GM19023 (cell line): ENCODE results near the gene NRARP.

Experiments used
- ATAC-seq: cut with Tn5 transposase; IDR thresholded peaks from one replicate; pipeline ENCODE4 v1.9.1; 2021; ENCODE audit warnings: mild to moderate bottlenecking, moderate library complexity; ENCODE audit not compliant: unreplicated experiment

Gene NRARP

GRCh38 chr9:137323531-137324331 is 21.7 kb upstream of the NRARP start:
- ATAC-seq = no peak

DNA sequence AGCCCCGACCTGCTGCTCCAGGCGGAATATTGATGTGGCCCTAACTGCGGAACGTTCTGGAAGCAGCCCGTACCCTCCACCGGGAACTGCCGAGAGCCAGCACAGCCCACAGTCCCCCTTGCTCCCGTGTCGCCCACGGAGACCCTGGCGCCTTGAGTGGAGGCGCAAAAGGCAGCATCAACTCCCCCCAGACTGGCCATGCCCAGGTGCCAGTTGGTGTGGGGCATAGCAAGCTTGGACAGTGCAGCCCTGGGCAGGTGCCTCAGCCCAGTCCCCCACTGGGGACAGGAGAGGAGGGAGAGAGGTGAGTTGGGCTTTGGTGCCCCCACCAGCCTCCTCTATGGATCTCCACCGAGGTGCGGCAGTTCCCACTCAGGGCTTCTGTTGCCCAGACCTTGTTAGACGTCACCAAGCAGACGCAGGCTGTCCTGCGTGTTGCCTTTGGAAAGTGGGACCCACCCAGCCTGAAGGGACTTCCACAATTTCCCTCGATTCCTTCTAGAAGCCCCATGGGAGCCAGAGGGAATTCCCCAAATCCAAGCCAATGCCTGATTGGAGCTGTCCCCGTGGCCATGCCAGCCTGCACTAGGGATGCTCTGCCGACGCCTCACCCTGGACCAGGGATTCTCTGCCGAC is 19.8 kb upstream of the NRARP start:
- no peak for ATAC-seq

DNA sequence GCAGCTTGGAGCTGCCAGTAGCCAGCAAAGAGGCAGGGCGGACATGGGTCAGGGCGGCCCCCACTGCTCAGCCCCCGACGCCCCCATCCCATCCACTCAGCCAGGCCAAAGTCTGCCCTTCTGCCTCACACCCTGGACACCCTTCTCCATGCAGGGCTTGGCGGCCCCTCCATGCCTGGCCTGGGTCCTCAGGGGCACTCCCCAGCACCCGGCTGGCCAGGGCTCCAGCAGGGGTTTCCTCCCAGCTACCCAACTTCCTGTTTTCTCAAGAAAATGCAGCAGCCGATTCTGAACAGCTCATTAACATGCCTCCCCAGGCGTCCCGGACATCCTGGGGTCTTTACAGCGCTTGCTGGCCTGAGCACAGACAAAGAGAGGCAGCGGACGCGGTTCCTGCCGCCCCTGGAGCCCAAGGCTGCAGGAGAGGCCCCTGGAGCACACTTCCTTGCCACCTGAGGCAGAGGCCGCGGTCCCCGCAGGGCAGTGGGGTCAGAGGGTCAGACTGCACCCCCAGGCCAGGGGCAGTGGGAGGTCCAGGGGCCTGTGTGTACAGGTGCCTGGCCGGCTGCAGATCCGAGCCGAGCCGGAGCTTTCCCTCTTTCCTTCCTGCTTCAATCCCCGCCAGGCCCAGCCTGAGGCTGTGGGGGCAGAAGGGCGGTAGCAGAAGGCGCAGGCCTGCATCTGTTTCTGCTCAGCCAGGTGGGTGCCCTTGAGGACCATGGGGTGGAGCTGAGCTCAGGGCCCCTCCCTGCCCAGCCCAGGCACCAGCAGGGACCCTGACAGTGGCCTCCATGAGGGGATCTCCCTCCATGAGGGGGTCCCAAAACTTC is 18.7 kb upstream of the NRARP start:
- no peak for ATAC-seq

DNA sequence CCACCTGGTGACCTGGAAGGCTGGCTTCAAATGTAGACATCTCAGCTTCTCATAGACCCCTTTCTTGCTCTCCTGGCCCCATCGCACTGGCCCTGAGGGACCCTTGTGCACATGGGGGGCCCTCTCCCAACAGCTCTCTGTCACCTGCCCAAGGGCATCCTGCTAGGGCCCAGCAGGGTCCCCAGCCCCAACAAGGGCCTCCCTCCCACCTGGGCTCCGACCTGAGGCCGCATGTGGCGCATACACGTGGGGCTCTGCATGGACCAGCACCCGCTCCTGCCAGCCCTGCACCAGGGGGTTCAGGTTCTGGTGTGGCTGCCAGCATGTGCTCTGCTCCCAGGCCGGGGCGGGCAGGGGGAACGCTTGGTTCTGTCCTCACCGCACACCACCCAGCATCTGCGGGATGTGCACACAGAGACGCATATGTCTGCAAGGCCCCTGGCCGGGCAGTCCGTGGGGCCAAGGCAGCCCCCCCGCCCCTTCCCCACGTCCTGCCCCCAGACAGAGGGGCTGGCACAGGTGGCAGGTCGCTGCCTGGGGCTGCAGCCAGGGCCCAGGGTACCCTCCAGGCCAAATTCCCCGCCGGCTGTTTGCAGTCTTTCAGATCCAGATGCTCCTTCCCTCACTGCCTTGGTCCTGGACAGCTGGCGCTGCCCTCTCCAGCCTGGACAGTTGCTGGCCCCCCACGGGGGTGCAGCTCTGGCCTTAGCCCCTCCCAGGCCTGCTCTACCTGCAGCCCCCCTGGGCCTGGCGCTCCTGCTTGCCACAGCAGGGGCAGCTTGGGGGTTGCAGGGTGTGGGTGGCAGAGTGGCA is 17.9 kb upstream of the NRARP start:
- ATAC-seq = no peak

DNA sequence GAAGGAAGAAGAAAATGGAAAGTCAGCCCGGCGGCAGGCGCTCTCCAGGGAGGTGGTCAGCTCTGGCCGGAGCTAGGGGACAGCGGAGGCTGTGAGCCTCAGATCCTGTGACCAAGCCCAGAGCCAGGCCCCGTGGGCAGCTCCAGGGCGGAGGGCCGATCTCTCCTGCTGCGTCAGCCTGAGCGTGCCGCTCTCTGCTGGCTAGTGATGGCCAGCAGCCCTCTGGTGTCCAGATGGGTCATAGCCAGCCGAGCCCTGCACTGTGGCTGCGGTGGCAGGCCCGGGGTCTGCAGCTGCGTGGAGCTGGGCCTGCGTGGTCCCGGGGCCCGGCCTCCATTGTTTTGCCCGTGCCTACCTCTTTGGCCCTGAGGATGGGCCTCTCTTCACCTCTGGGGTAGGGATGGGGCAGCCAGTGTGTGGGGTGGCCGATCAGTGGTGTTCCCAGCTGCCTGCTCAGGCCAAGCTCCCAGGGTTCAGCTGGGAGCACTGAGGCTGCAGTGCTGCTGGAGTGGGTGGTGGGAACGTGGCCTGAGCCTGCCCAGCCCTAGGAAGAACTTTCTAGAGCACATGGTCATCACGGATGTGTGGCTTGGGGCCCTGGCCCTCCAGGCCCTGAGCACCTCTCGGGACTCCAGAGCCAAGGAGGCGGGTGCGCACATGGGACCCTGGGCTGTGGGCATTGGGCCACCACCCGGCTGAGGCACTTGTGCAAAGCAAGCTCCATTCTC is 17.1 kb upstream of the NRARP start:
- ATAC-seq = no peak

- ATAC-seq = no peak
Measured at GRCh38 chr9:137318602-137319001, 16.5 kb upstream of the NRARP start.

DNA sequence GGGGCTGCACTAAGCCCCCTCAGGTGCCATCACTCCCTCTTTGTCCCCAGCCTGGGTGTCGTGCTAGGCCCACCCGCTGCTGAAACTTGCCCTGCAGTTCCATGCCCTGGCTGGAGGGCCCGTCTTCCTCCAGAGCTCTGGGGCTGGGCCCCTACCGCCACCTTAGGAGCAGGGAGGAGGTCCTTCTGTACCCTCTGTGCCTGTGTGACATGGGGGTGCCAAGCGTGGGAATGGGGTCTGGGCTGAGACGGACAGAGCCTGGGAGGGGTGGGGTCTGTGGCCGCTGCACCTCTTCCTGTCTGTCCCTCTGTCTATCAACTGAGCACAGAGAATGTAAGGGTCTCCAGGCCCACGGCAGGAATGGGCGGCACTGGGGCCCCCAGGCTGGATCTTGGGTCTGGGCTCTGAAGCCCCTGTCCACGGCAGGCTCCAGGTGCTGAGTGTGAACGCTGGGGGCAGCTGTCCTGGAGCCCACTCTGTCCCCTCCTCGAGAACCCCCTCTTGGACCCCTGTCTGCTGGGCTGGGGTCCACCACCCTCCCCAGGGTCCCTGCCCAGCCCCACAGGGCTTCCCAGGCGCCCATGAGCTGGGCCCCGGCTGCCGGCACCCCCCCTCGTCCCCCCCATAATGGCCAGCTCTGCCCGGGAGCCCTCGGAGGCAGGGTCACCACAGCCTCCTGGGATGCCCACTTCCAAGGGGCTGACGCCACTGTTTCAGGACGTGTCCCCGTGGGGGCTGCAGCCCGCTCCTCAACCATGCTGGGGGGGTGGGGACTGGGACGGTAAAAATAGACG is 15.8 kb upstream of the NRARP start:
- no peak for ATAC-seq

DNA sequence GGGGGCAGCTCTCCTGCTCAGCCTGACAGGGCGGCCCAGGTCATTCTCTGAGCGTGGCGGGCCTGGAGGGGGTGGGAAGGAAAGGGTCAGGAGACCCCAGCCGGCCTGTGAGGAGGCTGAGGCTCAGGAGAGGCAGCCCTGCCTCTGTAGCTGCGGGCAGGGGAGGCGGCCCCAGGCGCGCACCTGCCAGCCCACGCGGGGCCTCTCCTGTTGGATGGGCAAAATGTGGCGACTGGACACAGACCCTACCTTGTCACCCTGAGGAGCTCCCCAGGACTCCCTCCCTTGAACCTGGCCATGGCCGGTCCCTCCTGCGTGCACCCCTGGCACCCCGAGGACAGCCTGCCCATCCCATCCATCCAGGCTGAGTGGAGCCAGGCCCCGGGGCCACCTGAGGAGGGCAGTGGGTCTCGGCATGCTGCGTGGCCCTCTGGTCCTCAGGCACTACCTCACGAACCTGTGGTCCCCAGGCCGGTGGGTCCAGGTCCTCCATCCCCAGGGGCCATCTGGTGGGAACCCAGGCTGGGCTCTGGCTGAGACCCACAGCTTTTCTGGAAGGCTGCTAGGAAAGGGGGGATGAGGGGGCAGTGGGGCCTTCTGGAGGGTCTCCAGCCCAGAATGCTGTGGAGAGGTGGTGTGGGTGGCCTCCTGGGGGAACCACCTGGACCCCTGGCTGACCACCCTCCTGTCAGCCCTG is 15.1 kb upstream of the NRARP start:
- ATAC-seq = no peak

DNA sequence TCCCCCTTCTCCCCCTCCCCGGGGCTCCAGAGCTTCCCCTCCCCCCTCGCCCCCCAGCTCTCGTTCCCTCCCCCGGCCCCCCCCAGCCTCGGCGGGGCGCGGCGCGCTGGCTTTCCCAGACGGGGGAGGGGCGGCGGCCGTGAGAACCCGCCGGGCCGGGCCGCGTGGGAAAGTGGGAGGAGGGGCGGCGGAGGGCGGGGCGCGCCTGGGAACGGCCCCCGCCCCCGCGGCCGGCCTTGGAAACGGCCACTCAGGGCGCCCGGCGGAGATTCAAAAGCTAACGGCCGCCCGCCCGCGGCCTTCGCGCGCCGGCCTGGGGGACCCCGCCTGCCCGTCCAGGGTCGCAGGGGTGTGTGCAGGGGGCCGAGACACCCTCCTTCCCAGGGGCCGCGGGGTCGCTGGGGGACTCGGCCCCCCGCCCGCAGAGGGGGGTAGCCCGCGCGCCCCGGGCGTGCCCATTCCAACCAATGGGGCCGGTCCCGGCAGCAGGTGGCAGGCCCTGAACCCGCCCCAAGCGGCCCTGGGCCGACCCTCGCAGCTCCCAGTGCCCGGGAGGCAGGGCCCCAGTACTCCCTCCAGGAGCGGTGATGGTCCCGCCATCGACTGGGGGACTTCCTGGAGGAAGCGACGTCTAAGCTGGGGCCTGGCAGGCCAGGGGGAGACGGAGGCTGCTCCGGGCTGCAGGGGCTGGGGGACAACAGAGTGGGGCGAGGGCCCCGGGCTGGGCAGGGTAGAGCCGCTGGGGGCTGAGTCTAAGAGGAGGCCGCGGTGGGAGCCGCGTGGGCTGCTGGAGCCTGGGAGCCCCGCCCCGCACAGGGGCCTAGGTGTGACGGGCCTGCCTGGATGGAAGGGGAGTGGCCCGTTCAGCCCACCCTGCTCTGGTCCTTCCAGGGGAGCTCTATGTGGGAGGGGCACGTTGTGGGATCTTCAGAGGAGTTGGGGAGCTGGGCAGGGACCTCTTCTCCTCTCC is 14.2 kb upstream of the NRARP start:
- no peak for ATAC-seq

DNA sequence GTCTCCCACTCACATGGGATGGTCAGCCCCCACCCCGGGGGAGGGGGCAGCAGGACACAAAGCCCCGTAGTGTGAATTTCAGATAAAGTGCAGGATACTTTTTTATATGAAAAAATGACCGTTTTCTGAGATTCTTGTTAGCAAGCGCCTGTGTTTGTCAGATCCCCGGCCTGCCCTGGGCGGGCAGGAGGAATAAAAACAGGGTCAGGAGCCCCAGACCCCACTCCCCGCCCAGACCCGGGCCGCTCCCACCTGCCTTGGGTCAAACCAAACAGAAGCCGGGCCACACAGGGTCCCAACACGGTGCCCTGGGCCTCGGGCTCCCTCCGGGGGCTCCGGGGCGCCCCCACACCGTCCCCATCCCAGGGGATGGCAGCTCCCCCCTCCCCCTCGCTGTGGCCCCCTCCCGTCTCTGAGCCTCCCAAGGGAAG is 13.5 kb upstream of the NRARP start:
- no peak for ATAC-seq

GRCh38 chr9:137314561-137315560 is 12.8 kb upstream of the NRARP start:
- no peak for ATAC-seq

DNA sequence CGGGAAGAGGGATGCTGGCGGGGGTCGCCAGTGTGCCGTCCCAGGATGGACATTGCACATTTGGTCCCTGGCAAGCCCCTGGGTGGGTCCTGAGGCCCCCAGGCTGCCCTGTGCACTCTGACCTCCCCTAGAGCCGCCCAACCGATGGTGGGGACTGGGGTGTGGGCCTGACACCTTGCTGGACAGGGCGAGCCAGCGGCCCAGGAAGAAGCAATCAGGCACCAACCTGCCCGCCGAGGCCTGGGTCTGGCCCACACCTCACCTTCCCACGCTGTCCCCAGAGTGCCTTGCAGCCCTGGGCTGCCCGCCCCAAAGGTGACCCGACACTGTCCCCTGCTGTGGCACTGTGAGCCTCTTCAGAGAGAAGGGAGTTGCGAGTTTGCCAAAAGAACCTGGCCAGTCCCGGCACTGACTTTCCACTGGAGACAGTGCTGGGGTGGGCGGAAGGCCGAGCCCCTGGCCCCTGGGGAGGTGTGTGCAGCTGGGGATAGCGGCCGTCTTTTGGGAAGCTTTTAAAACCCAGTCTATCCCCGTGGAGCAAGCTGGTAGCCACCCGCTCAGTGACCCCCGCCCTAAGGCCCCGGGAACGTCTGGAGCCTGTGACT is 12.0 kb upstream of the NRARP start:
- ATAC-seq = no peak

DNA sequence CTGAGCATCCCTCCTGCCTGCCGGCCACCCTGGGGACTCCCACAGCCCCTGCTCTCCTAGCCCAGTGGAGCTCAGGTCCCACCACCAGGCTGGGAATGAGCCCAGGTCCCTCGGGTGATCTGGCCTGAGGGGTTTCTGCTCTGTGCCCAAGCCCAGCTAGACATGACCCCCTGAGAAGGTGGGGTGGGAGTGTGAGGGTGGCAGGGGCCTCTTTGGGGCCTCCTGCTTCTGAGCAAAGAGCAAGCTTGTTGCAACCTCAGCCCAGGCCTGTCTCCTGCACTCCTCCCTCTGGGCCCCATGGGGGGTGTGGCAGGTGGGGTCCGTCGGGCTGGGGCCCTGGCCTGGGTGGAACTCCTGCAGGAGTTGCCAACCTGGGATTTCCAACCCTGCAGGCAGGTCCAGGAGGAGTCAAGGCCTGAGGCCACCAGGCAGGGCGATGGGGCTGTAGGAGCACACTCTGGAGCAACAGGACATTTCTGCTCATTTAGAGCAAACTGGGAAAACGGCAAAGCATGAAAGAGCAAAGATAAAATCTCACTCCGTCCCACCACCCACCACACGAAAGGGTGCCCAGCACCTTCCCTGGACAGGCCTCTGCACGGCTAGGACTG is 11.4 kb upstream of the NRARP start:
- ATAC-seq = no peak

GRCh38 chr9:137312852-137313325 is 10.8 kb upstream of the NRARP start:
- ATAC-seq = no peak
